ENCODE data around the gene CLDN15.
"Not testable (repeated sequence)": the region's sequence is repeated elsewhere in the genome, so short reads cannot be mapped to it uniquely, and the experiment has no call there.

CLDN15 gene

GRCh38 chr7:101202603-101202918, 35.0 kb downstream of the CLDN15 start:
- Histone ChIP-seq H3K27me3 (ENCODE audit: insufficient read depth, poor library complexity, severe bottlenecking) (peaks cover 14% of the 10 kb centered on the region), H3K27ac (ENCODE audit: poor library complexity, severe bottlenecking) (no peak overlapping the region), H3K9me3 (ENCODE audit: severe bottlenecking) (no peaks in the 10 kb centered on the region), H3K4me3 (ENCODE audit: severe bottlenecking) (no peak overlapping the region), H3K4me1 (ENCODE audit: insufficient read depth, poor library complexity, severe bottlenecking) (no peaks in the 10 kb centered on the region), H3K36me3 (ENCODE audit: low read depth) (no peaks in the 10 kb centered on the region)
- no peak for TF ChIP-seq CTCF (IDR thresholded peaks at IDR 0.05; ENCODE audit: poor library complexity, severe bottlenecking)
- ATAC-seq (ENCODE audit: low read depth) = no peak
- DNase-seq (ENCODE audit: low spot score) = no peak

- no peak for DNase-seq (ENCODE audit: low spot score)
- Histone ChIP-seq H3K4me3 (ENCODE audit: severe bottlenecking) (no peak overlapping the region), H3K4me1 (ENCODE audit: insufficient read depth, poor library complexity, severe bottlenecking) (no peaks in the 10 kb centered on the region), H3K9me3 (ENCODE audit: severe bottlenecking) (no peaks in the 10 kb centered on the region), H3K36me3 (ENCODE audit: low read depth) (no peaks in the 10 kb centered on the region), H3K27ac (ENCODE audit: poor library complexity, severe bottlenecking) (no peak overlapping the region), H3K27me3 (ENCODE audit: insufficient read depth, poor library complexity, severe bottlenecking) (peaks cover 14% of the 10 kb centered on the region)
- no peak for TF ChIP-seq CTCF (IDR thresholded peaks at IDR 0.05; ENCODE audit: poor library complexity, severe bottlenecking)
- no peak for ATAC-seq (ENCODE audit: low read depth)
These were observed 35.7 kb downstream of the CLDN15 start for GRCh38 chr7:101201695-101202602.

- ATAC-seq (ENCODE audit: low read depth) = no peak
These were observed 36.6 kb downstream of the CLDN15 start, which contains the start of gene MOGAT3 for GRCh38 chr7:101200862-101201599. MOGAT3 (minus strand) TSS chr7:101201036; CDS start chr7:101200854, 182 bp downstream.

GRCh38 chr7:101200504-101200861, 37.1 kb downstream of the CLDN15 start:
- no peaks in the 10 kb centered on the region for H3K9me3 ChIP-seq (ENCODE audit: severe bottlenecking)
- DNase-seq (ENCODE audit: low spot score) = no peak
- no peak for TF ChIP-seq CTCF (IDR thresholded peaks at IDR 0.05; ENCODE audit: poor library complexity, severe bottlenecking)
- H3K4me3 ChIP-seq (ENCODE audit: severe bottlenecking) = no peak overlapping the region
- no peaks in the 10 kb centered on the region for H3K4me1 ChIP-seq (ENCODE audit: insufficient read depth, poor library complexity, severe bottlenecking)
- peaks cover 14% of the 10 kb centered on the region for H3K27me3 ChIP-seq (ENCODE audit: insufficient read depth, poor library complexity, severe bottlenecking)
- ATAC-seq (ENCODE audit: low read depth) = no peak
- no peaks in the 10 kb centered on the region for H3K36me3 ChIP-seq (ENCODE audit: low read depth)
- H3K27ac ChIP-seq (ENCODE audit: poor library complexity, severe bottlenecking) = no peak overlapping the region

More at GRCh38 chr7:101200862-101201599, 36.6 kb downstream of the CLDN15 start, which contains the start of gene MOGAT3:
- H3K9me3 ChIP-seq (ENCODE audit: severe bottlenecking) = no peaks in the 10 kb centered on the region
- no peaks in the 10 kb centered on the region for H3K36me3 ChIP-seq (ENCODE audit: low read depth)
- no peaks in the 10 kb centered on the region for H3K4me1 ChIP-seq (ENCODE audit: insufficient read depth, poor library complexity, severe bottlenecking)
- TF ChIP-seq CTCF (IDR thresholded peaks at IDR 0.05; ENCODE audit: poor library complexity, severe bottlenecking) = no peak
- no peak within 1 kb of the TSS for H3K27ac ChIP-seq (ENCODE audit: poor library complexity, severe bottlenecking)
- no peak within 1 kb of the TSS for H3K4me3 ChIP-seq (ENCODE audit: severe bottlenecking)
- no peak for DNase-seq (ENCODE audit: low spot score)
- H3K27me3 ChIP-seq (ENCODE audit: insufficient read depth, poor library complexity, severe bottlenecking) = peaks cover 14% of the 10 kb centered on the region

- not testable (repeated sequence) for H3K36me3 ChIP-seq (ENCODE audit: low read depth); H3K9me3 ChIP-seq (ENCODE audit: severe bottlenecking); ATAC-seq (ENCODE audit: low read depth); H3K4me1 ChIP-seq (ENCODE audit: insufficient read depth, poor library complexity, severe bottlenecking); H3K27ac ChIP-seq (ENCODE audit: poor library complexity, severe bottlenecking); H3K4me3 ChIP-seq (ENCODE audit: severe bottlenecking); DNase-seq (ENCODE audit: low spot score)
- peaks cover 14% of the 10 kb centered on the region for H3K27me3 ChIP-seq (ENCODE audit: insufficient read depth, poor library complexity, severe bottlenecking)
These were observed 38.1 kb downstream of the CLDN15 start for GRCh38 chr7:101199522-101199921.
